Stimulated activated CD8-positive, alpha-beta memory T cell treated with anti-CD3 and anti-CD28 coated beads, Interleukin-2, amount 100 ng/mL, for 48 hours (primary cell): ENCODE results near the gene VSIG2.
A peak's percentile ranks its signal among the peaks of the same experiment; 100 is the strongest.
"Not testable (repeated sequence)": the region's sequence is repeated elsewhere in the genome, so short reads cannot be mapped to it uniquely, and the experiment has no call there.

Experiments used
- DNase-seq, 2 donors: peaks; one replicate each; pipeline ENCODE4 v3.0.0-alpha.2; 2020; ENCODE audit warnings: low read depth in 2 of 2

VSIG2 gene, protein sequence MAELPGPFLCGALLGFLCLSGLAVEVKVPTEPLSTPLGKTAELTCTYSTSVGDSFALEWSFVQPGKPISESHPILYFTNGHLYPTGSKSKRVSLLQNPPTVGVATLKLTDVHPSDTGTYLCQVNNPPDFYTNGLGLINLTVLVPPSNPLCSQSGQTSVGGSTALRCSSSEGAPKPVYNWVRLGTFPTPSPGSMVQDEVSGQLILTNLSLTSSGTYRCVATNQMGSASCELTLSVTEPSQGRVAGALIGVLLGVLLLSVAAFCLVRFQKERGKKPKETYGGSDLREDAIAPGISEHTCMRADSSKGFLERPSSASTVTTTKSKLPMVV

DNA sequence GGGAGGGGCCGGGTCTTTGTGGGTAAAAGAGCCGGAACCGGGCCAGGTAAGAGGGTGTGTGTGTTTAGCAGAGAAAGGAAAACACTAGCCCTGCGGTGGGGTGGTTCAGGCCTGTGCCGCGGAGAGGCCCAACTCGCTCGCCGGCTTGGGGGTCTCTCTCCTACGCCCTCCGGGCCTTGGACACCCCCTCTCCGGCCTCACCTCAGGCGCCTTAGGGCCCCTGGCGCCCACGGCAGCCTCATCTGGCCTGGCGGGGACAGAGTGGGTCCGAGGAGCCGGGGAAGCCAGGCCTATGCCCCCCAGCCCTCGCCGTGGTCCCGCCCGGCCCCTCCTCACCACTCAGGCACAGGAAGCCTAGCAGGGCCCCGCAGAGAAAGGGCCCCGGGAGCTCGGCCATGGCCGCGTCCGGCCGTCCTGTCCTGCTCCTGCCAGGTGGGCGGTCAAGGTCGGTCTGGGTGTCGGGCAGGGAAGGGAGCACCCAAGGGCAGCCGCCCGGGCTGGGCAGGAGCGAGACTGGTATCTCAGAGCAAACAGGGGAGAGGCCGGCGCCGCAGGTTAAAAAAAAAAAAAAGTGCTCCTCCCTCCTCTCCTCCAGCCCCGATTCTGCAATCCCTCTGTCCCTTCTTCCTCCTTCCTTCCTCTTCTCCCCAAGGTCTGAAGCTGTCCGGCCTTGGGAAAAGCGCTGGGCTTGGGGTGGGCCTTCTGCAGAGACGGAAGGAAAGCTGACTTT is at the start of gene VSIG2:
VSIG2 (minus strand) TSS at position 515 of the 730 bp plus-strand sequence; CDS start at position 397, 118 bp downstream.
- no peak for DNase-seq

DNA sequence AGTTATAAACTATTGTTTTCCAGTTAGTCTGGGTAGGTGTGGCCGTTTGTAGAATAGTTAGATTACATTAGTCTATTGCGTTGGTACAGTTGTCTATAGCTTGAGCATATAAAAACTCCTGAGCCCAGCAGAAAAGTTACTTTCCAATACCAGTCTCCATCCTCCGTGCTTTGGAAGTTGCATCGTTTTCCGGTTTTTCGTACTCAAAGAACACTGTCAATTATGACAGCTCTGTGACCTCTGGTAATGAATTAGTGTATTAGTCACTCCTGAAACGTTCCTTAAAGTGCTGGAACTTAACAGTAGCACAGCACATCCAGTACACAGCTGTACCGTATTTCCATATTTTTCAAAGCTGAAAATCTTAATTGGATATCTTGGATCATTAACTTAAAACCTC is 49.0 kb upstream of the VSIG2 start:
- DNase-seq: no peak

DNA sequence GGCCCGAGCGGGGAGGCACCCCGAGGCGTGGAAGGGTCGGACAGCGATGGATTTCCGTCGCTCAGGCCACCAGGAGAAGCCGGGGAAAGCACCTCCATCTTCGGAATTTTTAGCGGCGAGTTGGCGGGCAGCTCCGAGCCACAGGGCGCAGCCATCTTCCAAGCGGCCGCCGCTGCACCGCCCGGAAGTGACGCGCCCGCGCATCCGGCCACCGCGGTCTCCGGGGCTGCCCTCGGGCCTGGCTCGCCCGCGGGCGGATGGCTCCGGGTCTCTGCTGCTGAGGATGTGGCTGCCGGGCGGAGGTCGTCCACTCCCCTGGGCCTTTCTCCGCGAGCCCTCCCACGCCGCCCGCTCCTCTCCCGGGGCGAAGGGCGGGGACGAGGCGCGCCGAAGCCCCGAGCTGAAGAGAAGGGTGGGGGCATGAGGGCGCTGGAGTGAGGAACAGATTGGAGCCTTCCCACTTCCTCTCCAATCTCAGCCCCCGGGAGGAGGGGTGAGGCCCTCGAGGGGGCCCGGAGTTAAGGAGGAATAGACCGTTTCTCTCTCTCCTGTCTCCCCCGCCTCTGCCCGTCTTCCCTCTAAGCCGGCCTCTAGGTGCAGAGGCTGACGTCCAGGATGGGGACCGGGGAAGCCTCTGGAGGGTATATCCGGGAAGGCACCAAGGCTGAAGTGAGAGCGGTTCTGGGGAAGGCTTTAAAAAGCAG is 48.3 kb upstream of the VSIG2 start, which contains the start of gene MSANTD2:
MSANTD2 (minus strand) TSS at position 181 of the 704 bp plus-strand sequence; CDS start at position 155, 26 bp downstream.
- peak; percentile 75 to 76 for DNase-seq

DNA sequence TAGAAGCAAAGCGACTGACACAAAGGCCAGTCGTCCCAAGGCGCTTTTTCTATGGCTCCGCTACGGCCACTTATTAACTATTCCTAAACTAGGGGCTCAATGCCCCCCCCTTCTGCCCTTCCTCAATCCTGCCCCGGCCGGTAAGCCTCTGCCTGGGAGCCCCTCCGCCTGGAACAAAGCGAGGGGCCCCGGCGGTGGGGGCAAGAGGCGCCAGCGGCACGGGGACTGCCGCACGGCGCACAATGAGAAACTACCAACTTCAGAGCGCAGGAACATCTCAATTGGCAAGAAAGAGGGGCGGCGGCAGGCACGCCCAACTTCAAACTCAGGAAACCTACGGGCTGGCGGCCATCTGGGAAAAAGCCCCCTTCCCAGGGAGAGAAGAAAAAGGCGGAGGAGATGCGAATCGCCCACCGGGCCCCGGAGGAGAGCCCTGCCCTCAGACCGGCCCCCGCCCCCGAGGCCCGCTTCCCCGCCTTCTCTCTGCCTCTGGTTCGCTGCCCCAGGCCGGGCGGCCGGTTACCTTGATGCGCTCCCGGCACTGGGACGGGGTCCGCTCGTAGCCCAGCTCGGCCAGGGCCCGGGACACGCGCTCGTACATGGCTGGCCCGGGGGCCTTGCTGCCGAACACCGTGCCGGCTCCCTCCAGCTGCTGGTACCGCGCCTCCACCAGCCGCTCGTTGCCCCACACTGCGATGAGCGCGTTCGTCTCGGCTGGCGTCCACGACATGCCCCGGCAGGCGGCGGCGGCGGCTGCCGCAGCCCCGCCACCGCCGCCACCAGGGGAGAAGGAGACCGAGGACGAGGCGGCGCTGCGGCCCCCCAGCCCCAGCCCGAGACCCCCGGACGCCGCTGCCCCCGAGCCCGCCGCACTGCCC is 47.5 kb upstream of the VSIG2 start:
- DNase-seq: peak; percentile 21 to 32

DNA sequence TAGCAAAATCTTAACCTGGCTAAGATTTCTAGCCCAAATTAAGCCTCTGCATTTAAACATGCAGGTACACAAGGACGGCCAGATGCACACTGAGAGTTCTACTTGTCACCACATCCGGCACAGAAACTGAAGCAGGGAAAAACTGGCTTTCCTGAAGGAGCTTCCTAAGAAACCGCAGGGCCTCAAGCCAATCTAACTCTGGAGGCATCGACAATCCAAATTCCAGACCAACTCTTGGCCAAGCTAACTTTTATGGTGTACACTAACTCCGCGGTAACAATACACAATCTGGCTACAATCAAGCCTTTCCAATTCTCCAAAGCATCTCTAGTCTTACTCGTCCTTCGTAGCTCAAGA is 46.9 kb upstream of the VSIG2 start:
- no peak for DNase-seq

DNA sequence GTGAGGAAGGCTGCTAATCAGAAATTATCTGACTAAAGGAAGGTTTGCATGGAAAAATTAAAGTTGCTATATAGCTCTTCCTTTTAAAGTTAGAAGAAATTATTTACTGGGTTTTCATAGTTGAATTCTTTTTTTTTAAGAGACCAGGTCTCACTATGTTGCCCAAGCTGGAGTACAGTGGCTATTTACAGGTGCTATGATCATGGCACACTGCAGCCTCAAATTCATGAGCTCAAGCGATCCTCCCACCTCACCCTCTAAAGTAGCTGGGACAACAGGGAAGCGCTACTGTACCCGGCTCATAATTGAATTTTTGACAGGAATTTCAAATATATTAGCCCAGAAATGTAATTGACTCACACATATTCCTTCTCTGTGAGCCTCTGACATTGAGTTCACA is 44.3 kb upstream of the VSIG2 start:
- DNase-seq: no peak

DNA sequence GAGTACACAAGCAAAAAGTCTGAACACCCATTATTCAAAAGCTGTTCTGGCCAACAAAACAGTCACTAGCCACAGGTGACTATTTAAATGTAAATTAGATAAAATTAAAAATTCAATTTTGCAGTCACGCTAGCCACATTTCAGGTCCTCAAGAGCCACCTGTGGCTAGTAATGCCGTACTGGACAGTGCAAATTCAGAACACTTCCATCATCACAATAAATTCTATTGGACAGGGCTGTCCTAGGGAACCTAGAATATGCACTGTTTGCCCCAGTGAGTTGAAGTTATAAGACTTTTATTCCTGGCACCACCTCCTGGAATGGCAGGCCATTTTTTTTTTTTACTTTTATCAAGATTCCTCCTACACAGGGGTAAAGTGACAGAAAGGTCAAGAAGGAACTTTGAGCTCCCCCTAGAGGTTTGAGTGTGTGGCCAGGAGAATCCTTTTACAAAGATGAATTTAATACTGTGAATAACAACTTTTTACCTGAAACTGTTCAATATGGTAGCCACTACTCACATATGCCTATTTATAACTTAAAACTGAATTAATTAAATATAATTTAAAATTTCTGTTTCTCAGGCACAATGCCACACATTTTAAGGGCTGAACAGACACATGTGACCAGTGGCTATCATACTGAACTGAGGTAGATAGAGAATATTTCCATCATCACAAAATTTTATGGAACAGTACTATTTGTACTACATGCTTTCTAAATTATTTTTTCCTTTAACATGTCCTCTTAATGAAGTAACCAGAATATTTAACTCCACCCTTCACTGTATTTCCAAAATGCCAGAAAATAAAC is 41.6 kb upstream of the VSIG2 start:
- no peak for DNase-seq

DNA sequence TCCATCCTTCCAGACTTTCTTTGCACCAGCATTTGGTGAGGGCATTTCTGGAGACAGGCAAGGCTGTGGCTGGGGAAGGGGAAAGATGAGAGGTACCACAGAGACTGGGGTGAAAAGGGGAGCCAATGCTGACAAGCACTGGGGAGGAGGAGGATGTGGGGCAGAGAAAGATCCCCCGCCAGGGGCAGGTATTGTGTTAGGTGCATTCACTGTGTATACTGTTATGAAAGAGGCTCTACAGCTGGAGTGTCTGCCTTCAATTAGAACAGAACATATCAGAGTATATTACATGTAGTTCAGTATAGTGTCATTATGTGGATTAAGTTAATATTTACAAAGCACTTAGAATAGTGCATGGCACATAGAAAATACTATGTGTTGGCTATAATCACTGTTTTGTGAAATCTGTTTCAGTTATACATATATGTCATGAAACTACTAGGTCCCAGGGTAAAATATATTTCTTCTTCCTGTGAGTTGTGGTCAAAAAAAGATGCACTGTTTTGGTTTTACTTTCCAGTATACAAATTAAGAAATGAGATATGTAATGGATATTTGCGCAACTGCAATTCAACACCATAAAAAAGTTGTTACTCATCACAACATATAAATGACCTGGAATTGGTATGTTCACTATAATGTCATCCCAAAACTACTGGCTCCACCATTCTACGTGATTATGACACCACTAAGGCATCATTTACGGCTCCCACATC is 39.7 kb upstream of the VSIG2 start:
- no peak for DNase-seq

DNA sequence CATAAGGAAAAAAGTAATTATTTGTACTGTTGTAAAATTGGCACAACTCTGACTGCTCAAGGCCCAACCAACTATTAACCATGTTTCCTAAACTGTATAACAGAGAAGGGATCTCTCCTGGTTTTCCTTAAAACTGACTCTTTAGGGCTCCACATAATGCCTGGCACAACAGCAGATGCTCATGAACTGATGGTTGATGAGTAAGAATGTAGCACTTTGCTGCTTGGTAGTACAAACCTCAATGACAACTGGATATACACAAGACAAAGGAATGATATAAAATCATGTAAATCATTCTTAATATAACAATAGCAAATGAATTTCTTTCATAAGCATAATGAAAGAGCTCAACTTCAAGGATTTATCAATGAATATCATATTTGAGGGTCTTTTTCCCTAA is 36.5 kb upstream of the VSIG2 start:
- no peak for DNase-seq

DNA sequence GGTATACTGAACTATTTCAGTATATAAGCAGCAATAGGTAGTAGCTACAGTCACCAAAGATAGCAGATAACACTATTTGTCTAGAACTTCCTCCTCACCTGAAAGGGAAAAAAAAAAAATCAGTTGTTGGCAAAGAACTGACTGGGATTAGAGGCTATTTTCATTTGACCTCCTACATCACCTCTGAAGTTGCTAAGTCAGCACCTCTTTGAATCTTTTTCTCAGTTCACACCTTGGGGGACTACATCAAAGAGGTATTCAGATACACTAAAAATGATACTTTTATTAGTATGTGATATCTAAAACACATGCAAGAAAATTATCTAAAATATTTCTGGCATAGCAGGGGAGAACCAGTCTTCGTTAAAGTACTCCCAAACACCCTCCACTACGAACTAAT is 32.0 kb upstream of the VSIG2 start:
- no peak for DNase-seq

DNA sequence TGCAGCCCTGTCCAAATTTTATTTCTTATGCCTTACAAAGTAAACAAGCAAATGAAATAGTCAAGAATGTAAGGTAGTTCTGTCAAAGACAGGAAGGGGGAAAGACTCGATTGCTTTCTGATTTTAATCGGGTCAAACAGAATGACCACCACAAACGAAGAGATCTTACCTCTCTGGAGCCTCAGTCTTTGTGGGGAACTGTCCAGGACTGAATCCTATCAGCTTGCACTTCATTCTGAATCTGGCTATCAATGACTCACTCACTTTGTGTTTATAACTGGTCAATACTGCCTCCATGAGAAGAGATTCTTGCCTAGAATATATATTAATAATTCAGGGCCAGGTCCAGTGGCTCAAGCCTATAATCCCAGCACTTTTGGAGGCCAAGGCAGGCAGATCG is 30.9 kb upstream of the VSIG2 start:
- no peak for DNase-seq

DNA sequence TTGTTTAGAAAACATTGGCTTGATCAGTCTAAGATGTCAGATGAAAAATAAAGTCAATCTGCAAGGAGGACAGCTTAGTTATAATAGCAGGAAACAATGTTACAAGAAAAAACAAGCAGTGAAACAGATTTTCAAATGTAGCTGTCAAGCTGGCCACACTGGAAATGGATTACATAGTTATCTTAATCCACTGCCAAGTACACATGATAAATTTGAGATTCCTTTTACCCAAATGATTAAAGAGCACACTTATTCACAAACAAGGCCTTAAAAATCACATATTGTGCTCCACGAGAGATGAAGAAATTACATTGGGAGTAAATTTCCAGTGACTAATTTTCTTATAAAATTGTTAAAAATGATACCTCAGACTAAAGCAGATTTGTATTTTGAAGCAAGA is 27.5 kb upstream of the VSIG2 start:
- no peak for DNase-seq

DNA sequence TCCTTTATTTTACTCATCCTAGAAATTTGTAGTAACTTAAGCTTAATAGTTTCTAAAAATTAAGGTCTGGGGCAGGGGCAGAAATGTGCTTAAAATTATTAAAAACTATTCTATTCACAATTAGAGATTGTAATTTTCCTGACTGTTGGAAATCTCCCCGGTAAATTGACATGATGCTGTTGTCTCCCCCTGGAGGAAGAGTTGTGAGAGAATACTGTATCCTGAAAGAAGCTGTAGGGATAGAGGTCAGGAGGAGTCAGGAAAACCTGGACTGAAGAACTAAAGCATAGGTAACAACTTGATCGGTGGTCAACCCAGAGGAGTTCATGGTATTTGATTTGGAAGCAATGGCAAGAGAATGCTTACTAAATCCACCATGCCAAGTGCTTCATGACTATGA is 26.2 kb upstream of the VSIG2 start:
- no peak for DNase-seq

DNA sequence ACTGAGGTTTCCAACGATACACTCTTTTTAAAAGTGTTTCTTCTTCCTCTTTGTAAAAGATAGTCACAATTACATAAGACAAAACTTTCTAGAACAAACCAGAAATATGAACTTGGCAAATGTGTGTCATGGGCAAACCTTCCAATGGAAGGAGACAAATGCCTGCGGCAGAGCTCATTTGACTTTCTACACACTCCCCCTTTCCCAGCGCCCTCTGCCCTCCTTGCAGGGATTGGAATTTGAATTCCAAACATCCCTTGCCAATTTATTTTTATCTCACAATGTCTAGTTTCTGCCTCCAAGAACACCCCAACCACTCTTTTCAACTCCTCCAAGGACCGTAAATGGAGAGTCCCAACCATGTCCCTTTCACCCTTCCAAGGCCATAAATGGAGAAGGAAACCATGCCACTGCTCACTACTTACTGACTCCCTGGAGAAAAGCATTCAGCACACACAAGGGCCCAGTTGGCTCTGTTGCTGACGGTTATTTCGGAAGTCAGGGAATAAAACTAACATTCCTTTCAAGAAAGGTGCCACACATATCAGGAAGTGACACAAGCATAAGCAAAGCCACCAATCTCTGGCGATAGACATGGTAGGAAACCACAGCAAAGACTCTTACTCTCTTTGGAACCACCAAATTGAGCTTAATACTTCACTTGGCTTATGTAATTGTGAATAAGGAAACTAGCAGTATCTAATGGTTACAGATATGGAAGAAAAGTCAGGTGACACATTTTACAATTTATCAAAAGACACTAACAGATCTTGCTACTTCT is 25.0 kb upstream of the VSIG2 start:
- DNase-seq: no peak

DNA sequence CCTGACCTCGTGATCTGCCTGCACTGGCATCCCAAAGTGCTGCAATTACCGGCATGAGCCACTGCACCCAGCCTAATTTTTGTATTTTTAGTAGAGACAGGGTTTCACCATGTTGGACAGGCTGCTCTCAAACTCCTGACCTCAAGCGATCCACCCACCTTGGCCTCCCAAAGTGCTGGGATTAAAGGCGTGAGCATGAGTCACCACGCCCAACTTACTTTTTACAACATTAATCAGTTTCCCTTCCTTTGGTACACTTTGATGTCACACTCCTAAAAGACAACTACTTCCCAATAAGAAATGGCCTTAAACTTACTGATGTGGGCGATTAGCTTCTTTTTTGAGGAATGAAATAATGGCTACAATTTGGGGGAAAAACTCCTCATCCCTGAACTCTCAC is 18.9 kb upstream of the VSIG2 start:
- not testable (repeated sequence) for DNase-seq

DNA sequence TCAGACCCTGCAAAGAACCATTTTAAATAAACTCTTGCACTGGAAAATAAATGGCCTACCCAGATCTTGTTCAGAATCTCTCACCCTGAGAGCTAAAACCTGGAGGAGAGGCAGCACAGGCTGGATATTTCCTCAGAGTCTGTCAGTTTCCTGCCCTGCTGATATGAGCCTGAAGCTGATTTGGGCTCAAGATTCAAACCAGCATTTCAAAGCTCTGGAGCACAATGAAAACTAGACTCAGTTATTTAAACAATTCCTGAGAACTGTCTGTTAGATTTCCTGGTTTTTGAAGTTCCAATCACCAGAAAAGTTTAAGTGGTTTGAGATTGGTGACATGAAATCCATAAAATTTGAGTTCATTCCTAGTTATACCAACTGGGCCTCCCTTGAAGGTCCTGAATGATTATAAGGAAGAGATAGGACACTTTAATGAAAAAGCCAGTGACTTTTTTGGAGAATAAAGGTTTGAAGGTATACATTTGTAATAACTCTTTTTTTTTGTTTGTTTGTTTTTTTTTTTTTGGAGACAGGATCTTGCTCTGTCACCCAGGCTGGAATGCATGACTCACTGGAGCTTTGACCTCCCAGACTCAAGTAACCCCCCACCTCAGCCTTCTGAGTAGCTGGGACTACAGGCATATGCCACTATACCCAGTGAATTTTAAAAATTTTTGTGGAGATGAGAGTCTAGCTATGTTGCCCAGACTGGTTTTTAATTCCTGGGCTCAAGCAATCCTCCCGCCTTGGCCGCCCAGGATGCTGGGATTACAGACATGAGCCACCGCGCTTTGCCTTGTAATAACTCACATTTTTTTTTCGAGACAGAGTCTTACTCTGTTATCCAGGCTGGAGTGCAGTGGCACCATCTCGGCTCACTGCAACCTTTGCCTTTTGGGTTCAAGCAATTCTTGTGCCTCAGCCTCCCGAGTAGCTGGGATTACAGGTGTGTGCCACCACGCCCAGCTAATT is 18.0 kb upstream of the VSIG2 start:
- DNase-seq: no peak

DNA sequence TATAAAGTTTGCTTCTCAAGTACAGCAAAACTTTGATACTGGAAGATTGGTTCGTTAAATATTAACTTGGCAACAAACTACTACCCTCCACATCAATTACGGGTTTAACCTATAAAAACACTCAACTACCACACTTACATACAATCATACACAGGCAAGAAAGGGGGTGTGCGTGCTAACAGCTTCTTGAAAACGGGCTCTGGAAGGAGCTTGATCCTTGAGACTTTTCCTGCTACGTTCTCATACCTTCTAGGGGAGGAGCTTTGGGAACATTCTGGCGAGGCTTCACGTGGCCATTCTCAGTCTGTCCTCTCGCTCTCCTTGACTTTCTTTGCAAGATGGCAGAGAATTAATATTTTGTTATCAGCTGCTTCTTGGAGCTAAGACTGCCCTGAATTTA is 16.9 kb upstream of the VSIG2 start:
- no peak for DNase-seq

DNA sequence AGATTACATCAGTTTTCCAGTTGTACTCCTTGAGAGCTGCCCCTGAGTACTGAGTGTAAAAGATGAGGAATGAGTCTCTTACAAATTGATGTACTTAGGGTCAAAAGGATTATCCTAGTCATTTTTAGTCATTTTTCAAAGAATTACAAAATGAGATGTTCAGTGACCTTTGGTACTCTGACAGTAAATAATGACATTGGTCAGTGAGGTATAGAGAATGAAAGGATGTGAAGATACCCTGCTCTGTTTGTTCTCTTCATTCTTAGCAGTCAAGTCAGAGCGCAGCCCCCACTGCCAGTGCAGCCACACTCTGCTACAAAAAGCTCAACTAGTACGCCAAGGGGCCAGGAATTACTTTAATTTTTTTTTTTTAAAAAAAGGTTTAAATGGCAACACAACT is 14.1 kb upstream of the VSIG2 start:
- no peak for DNase-seq
